Islet precursor cell (in vitro differentiated cells): ENCODE measurements around the gene ESPL1.

ENCODE experiments used
- DNase-seq: peaks from one replicate; pipeline ENCODE4 v3.0.0-alpha.2; 2018

ESPL1 gene

GRCh38 chr12:53231921-53232645, 36.0 kb upstream of the ESPL1 start, which contains the start of gene RARG:
Gene RARG, minus strand, starts transcription at chr12:53232209. Its CDS starts 4,664 bp downstream, at chr12:53227545.
- DNase-seq, result peak; percentile 84

- peak; percentile 90 for DNase-seq
Measured at GRCh38 chr12:53232646-53233461, 35.2 kb upstream of the ESPL1 start.

- peak; percentile 58 for DNase-seq
Measured at GRCh38 chr12:53233671-53234121, 34.4 kb upstream of the ESPL1 start.

- peak; percentile 91 for DNase-seq
Measured at GRCh38 chr12:53234271-53234914, 33.7 kb upstream of the ESPL1 start.

DNA sequence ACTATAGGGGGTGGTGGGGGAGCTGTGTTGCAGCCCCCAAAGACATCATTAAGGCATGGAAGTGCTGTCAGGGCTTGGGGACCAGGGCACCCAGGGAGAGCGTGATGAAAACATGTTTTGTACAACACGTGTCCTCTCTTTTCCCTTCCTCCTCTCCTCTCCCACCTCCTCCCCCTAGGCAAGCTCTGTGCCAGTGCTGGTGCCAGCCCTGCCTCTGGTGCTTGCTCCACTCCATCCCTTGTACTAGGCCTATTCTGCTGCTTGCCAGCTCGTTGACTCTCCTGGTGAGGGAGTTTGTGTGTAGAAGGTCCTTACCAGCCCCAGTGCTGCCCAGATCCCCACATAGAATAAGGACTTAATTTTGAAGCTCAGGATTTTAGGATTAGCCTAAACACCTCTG, 32.9 kb upstream of the ESPL1 start:
- DNase-seq, result no peak

GRCh38 chr12:53235742-53236442, 32.2 kb upstream of the ESPL1 start:
- peak; percentile 68 for DNase-seq

GRCh38 chr12:53236443-53237111, 31.5 kb upstream of the ESPL1 start:
- DNase-seq, result peak; percentile 45

- DNase-seq, result peak; percentile 51
Measured at GRCh38 chr12:53239643-53240258, 28.3 kb upstream of the ESPL1 start.

- DNase-seq, result peak; percentile 56
Measured at GRCh38 chr12:53241623-53242412, 26.3 kb upstream of the ESPL1 start.

DNA sequence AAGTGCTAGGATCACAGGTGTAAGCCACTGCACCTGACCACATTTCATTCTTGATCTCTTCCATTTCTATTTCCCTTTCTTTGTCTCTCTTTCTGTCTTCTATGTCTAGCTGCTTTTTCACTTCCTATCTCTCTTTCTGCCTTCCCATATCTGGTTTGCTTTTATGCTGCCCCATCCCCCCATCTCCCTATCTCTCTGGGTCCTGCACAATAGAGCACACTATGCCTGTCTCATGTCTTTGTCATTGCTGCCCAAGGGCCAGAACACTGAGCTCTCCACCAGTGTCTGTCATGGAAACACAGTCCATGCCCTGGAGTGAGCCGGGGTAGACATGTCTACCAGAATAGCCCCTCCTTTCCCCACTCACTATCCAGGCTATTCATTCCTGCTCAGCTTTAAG, 23.8 kb upstream of the ESPL1 start:
- DNase-seq, result peak; percentile 78

DNA sequence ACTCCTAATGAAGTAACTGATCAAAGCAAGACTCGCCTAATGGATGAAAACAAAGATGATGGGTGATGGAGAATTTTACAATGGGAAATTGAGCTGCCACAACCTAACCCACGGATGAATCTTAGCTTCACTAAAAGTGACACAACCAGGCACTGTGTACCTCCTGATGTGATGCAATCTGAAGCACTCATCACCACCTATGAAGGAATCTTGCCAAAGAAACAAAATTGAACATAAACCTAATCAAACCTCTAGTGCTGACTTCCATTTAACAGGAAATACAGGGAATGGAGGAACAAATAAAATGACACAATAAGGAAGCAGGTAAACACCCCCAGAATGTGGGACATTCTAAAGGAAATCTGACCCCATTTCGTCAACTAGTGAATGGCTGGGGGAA, 22.8 kb upstream of the ESPL1 start:
- no peak for DNase-seq

DNA sequence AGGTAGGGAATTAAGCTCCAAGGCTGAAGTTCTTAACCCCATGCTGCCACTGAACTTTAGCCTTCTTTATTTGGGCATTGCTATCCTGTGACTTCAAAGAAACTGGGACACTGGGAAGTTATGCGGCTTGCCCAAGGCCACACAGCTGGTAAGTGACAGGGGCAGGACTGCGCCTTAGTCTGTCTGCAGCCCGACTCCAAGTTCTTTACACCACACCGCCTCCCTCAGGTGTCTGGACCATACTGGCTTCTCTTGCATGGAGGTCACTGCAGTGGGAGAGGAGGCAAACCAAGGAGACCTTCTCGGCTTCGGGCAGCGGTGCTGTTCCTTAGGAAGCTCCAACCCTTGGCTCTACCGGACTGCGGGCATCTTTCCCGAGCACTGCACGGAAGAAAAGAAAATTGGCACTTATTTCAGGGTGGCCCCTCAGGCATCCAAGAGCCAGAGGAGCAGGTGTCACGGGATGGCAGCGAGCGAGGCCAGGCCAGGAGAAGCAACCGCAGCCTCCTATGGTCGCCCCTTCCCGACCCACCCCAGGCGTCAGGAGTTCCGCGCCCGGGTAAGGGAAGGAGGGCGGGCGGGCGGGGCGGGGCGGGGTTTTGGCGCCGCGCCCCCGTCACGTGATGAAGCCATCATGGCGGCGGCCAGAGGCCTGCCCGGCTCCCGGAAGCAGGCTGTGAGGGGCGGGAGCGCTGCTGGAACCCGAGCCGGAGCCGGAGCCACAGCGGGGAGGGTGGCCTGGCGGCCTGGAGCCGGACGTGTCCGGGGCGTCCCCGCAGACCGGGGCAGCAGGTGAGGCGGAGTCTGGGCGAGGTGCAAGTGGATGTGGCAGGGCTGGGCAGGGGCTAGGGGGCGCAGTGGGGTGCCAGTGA, 16.4 kb upstream of the ESPL1 start:
- DNase-seq, result peak; percentile 96

DNA sequence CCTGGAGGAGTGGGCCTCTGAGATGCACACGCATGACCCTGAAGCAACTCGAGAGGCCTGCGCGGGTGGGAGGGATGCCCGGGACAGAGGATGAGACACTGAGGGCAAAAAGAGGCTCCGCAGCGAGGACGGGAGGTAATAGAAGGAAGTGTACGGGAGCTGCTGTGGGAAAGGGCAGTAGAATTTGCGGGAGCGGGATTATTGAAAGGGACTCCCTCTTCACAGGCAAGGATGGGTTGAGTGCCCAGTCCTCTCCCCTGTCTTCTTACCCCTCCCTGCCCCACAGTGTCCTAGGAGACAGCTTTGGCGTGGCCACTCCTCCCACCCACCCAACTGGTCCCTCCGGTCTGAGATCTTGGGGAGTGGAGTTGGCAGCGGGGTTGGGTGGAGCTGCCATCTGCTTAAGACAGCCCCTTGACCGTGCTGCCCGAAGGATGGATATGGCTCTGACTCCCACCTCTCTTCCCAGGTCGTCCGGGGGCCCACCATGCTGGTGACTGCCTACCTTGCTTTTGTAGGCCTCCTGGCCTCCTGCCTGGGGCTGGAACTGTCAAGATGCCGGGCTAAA, 15.7 kb upstream of the ESPL1 start:
- peak; percentile 70 for DNase-seq

DNA sequence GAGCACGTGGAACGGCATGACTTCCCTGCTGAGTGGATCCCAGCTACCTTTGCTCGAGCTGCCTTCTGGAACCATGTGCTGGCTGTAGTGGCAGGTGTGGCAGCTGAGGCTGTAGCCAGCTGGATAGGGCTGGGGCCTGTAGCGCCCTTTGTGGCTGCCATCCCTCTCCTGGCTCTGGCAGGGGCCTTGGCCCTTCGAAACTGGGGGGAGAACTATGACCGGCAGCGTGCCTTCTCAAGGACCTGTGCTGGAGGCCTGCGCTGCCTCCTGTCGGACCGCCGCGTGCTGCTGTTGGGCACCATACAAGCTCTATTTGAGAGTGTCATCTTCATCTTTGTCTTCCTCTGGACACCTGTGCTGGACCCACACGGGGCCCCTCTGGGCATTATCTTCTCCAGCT, 14.8 kb upstream of the ESPL1 start:
- DNase-seq, result no peak

- peak; percentile 49 for DNase-seq
Measured at GRCh38 chr12:53254816-53255545, 13.1 kb upstream of the ESPL1 start.

DNA sequence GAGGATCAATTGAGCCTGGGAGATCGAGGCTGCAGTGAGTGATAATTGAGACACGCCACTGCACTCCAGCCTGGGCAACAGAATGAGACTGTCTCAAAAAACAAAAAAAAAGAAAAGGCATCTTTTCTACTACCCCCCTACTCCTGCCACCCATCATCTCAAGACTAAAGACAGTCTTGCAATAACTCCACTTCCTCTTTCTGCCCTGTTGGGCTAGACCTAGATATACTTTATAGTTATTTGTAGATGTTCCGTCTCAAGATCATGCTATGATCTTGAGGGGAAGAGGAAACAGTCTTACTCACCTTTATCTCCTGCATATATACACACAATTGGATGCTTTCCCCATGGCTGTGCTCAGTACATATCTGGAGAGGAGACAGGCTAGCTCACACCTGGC, 12.1 kb upstream of the ESPL1 start:
- DNase-seq, result no peak

GRCh38 chr12:53258541-53259539, 9.3 kb upstream of the ESPL1 start:
- no peak for DNase-seq

DNA sequence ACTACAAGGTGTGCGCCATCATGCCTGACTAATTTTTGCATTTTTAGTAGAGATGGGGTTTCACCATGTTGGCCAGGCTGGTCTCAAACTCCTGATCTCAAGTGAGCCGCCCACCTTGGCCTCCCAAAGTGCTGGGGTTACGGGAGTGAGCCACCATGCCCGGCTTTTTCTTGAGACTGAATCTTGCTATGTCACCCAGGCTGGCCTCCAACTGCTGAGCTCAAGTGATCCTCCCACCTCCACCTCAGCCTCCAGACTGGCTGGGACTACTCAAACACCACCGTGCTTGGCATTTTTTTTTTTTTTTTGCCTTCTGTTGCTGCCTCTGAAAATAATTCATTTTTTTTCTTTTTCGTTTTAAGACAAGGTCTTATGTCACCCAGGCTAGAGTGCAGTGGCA, 8.2 kb upstream of the ESPL1 start:
- DNase-seq, result no peak
